ENCODE results near the gene SAMM50. TPM values are rescaled to one million over a fixed set of nuclear protein-coding genes. Genes with fewer than 3 reads are reported as not detected.

Gene SAMM50
- total RNA-seq, 1 donor from 2014 or later = 57.5 TPM

- H3K9me3 Mint-ChIP-seq = no peaks in the 10 kb centered on the region
- no peaks in the 10 kb centered on the region for H3K4me1 Mint-ChIP-seq (ENCODE audit: unreplicated experiment)
- peaks cover 24% of the 10 kb centered on the region for H3K36me3 Mint-ChIP-seq
- no peak for DNase-seq (ENCODE audit: extremely low spot score, unreplicated experiment)
- H3K27me3 Mint-ChIP-seq = no peaks in the 10 kb centered on the region
- no peak overlapping the region for H3K4me3 Mint-ChIP-seq
- H3K27ac Mint-ChIP-seq = no peak overlapping the region
- no peak for TF ChIP-seq CTCF (conservative IDR thresholded peaks at IDR 0.05)
Measured at GRCh38 chr22:43974028-43974545, 18.8 kb downstream of the SAMM50 start.

GRCh38 chr22:43975041-43975440 is 19.8 kb downstream of the SAMM50 start:
- H3K4me1 Mint-ChIP-seq (ENCODE audit: unreplicated experiment) = no peaks in the 10 kb centered on the region
- TF ChIP-seq CTCF (conservative IDR thresholded peaks at IDR 0.05) = no peak
- no peak overlapping the region for H3K4me3 Mint-ChIP-seq
- H3K27me3 Mint-ChIP-seq = no peaks in the 10 kb centered on the region
- no peak overlapping the region for H3K27ac Mint-ChIP-seq
- H3K9me3 Mint-ChIP-seq = no peaks in the 10 kb centered on the region
- peaks cover 31% of the 10 kb centered on the region for H3K36me3 Mint-ChIP-seq
- DNase-seq (ENCODE audit: extremely low spot score, unreplicated experiment) = no peak

- H3K4me1 Mint-ChIP-seq (ENCODE audit: unreplicated experiment) = no peaks in the 10 kb centered on the region
Measured at GRCh38 chr22:43976861-43977795, 21.9 kb downstream of the SAMM50 start.

GRCh38 chr22:43978558-43978957 is 23.3 kb downstream of the SAMM50 start:
- Mint-ChIP-seq H3K27ac (no peak overlapping the region), H3K4me3 (no peak overlapping the region), H3K36me3 (peaks cover 31% of the 10 kb centered on the region), H3K27me3 (no peaks in the 10 kb centered on the region), H3K4me1 (ENCODE audit: unreplicated experiment) (no peaks in the 10 kb centered on the region), H3K9me3 (no peaks in the 10 kb centered on the region)
- TF ChIP-seq CTCF (conservative IDR thresholded peaks at IDR 0.05) = no peak
- DNase-seq (ENCODE audit: extremely low spot score, unreplicated experiment) = no peak

More at GRCh38 chr22:43976861-43977795, 21.9 kb downstream of the SAMM50 start:
- Mint-ChIP-seq H3K4me3 (no peak overlapping the region), H3K9me3 (no peaks in the 10 kb centered on the region), H3K27ac (no peak overlapping the region), H3K36me3 (peaks cover 31% of the 10 kb centered on the region), H3K27me3 (no peaks in the 10 kb centered on the region)
- TF ChIP-seq CTCF (conservative IDR thresholded peaks at IDR 0.05) = no peak
- no peak for DNase-seq (ENCODE audit: extremely low spot score, unreplicated experiment)

GRCh38 chr22:43980579-43980978 is 25.3 kb downstream of the SAMM50 start:
- Mint-ChIP-seq H3K4me3 (no peak overlapping the region), H3K36me3 (peaks cover 34% of the 10 kb centered on the region), H3K27me3 (no peaks in the 10 kb centered on the region), H3K9me3 (no peaks in the 10 kb centered on the region), H3K27ac (no peak overlapping the region), H3K4me1 (ENCODE audit: unreplicated experiment) (no peaks in the 10 kb centered on the region)
- no peak for TF ChIP-seq CTCF (conservative IDR thresholded peaks at IDR 0.05)
- DNase-seq (ENCODE audit: extremely low spot score, unreplicated experiment) = no peak
